Measurements from ENCODE around the gene MLLT3. TPM values are rescaled to one million over a fixed set of nuclear protein-coding genes. Genes with fewer than 3 reads are reported as not detected.

Gene MLLT3
- total RNA-seq, 1 experiment from 2014 or later: 7.0 TPM

GRCh38 chr9:20634895-20635294, 12.6 kb upstream of the MLLT3 start (continued):
- TF ChIP-seq IRF2 (CRISPR knock-in tag; IDR thresholded peaks at IDR 0.05; ENCODE audit: borderline replicate concordance, low read depth) (no peak), FOXK1 (CRISPR knock-in tag; IDR thresholded peaks at IDR 0.05) (no peak), STAT6 (CRISPR knock-in tag; conservative IDR thresholded peaks at IDR 0.05; ENCODE audit: low read depth) (no peak), NFYB (CRISPR knock-in tag; conservative IDR thresholded peaks at IDR 0.05; ENCODE audit: low read depth) (no peak), USF2 (CRISPR knock-in tag; IDR thresholded peaks at IDR 0.05) (no peak), HMGA2 (CRISPR knock-in tag; IDR thresholded peaks at IDR 0.05) (no peak), CBFB (CRISPR knock-in tag; IDR thresholded peaks at IDR 0.05; ENCODE audit: low read depth) (no peak), ZNF671 (CRISPR knock-in tag; IDR thresholded peaks at IDR 0.05) (no peak), KAT7 (CRISPR knock-in tag; IDR thresholded peaks at IDR 0.05; ENCODE audit: borderline replicate concordance) (no peak), NFATC4 (CRISPR knock-in tag; IDR thresholded peaks at IDR 0.05) (no peak), JUN (CRISPR knock-in tag; IDR thresholded peaks at IDR 0.05) (no peak), SMAD3 (CRISPR knock-in tag; IDR thresholded peaks at IDR 0.05; ENCODE audit: borderline replicate concordance) (no peak)

- Mint-ChIP-seq H3K27me3 (ENCODE audit: low read depth) (no peaks in the 10 kb centered on the region), H3K4me3 (no peak overlapping the region), H3K36me3 (no peaks in the 10 kb centered on the region), H3K4me1 (peaks cover 29% of the 10 kb centered on the region), H3K27ac (no peak overlapping the region), H3K9me3 (no peaks in the 10 kb centered on the region)
- DNase-seq (ENCODE audit: low spot score) (no peak), ATAC-seq (no peak)
- TF ChIP-seq ZNF423 (CRISPR knock-in tag; IDR thresholded peaks at IDR 0.05) (no peak), IRF2 (CRISPR knock-in tag; IDR thresholded peaks at IDR 0.05; ENCODE audit: borderline replicate concordance, low read depth) (no peak)
- POLR2A ChIA-PET: no interaction called here
- CTCF ChIA-PET: no interaction called here
Measured at GRCh38 chr9:20632705-20633104, 10.4 kb upstream of the MLLT3 start.

- ATAC-seq: no peak
- Mint-ChIP-seq H3K27ac (no peak overlapping the region), H3K4me3 (no peak overlapping the region), H3K9me3 (no peaks in the 10 kb centered on the region), H3K27me3 (ENCODE audit: low read depth) (no peaks in the 10 kb centered on the region), H3K36me3 (no peaks in the 10 kb centered on the region), H3K4me1 (peaks cover 10% of the 10 kb centered on the region)
- no peak for TF ChIP-seq ESRRA (CRISPR knock-in tag; IDR thresholded peaks at IDR 0.05; ENCODE audit: borderline replicate concordance)
- TF ChIP-seq, protein P1, sequence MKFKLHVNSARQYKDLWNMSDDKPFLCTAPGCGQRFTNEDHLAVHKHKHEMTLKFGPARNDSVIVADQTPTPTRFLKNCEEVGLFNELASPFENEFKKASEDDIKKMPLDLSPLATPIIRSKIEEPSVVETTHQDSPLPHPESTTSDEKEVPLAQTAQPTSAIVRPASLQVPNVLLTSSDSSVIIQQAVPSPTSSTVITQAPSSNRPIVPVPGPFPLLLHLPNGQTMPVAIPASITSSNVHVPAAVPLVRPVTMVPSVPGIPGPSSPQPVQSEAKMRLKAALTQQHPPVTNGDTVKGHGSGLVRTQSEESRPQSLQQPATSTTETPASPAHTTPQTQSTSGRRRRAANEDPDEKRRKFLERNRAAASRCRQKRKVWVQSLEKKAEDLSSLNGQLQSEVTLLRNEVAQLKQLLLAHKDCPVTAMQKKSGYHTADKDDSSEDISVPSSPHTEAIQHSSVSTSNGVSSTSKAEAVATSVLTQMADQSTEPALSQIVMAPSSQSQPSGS (CRISPR knock-in tag; IDR thresholded peaks at IDR 0.05; ENCODE audit: borderline replicate concordance, low read depth): no peak
- TF ChIP-seq HMGXB4 (CRISPR knock-in tag; IDR thresholded peaks at IDR 0.05): no peak
- TF ChIP-seq SMAD4 (CRISPR knock-in tag; IDR thresholded peaks at IDR 0.05): no peak
- TF ChIP-seq NFATC4 (CRISPR knock-in tag; IDR thresholded peaks at IDR 0.05): no peak
- TF ChIP-seq MLX (CRISPR knock-in tag; IDR thresholded peaks at IDR 0.05): no peak
- no peak for TF ChIP-seq FOXJ3 (CRISPR knock-in tag; IDR thresholded peaks at IDR 0.05; ENCODE audit: borderline replicate concordance)
- TF ChIP-seq ZNF671 (CRISPR knock-in tag; IDR thresholded peaks at IDR 0.05): no peak
- no peak for TF ChIP-seq ZNF138 (CRISPR knock-in tag; conservative IDR thresholded peaks at IDR 0.05)
- TF ChIP-seq USF1 (CRISPR knock-in tag; IDR thresholded peaks at IDR 0.05): no peak
- no peak for TF ChIP-seq TEAD1 (CRISPR knock-in tag; IDR thresholded peaks at IDR 0.05)
- TF ChIP-seq PRRX2 (CRISPR knock-in tag; IDR thresholded peaks at IDR 0.05): no peak
- no peak for TF ChIP-seq OVOL2 (CRISPR knock-in tag; IDR thresholded peaks at IDR 0.05; ENCODE audit: borderline replicate concordance)
- TF ChIP-seq CREM (CRISPR knock-in tag; IDR thresholded peaks at IDR 0.05): no peak
- TF ChIP-seq ZNF396 (CRISPR knock-in tag; IDR thresholded peaks at IDR 0.05; ENCODE audit: borderline replicate concordance): no peak
- no peak for DNase-seq (ENCODE audit: low spot score)
- ChIA-PET POLR2A (no interaction called here), CTCF (no interaction called here)
Measured at GRCh38 chr9:20630241-20630943, 8.1 kb upstream of the MLLT3 start.
